ENCODE measurements around the gene DNASE1L2. TPM values are rescaled to one million over a fixed set of nuclear protein-coding genes. Genes with fewer than 3 reads are reported as not detected.

The DNASE1L2 gene
- total and polyA plus RNA-seq, 2 of the 8 experiments (the other 6 are each of a cell fraction or from before 2014, with no cell fraction given), result 0.35 to 0.97 TPM

- TF ChIP-seq CHD7 (IDR thresholded peaks at IDR 0.05; ENCODE audit: insufficient replicate concordance, low read length), result no peak
- TF ChIP-seq EGR1 (IDR thresholded peaks at IDR 0.05; ENCODE audit: borderline replicate concordance, low read depth, low read length), result no peak
- TF ChIP-seq EP300 (IDR thresholded peaks at IDR 0.05; ENCODE audit: borderline replicate concordance in 1 of 2, low read depth in 2 of 2, low read length in 2 of 2), result no peak
- TF ChIP-seq NRF1 (IDR thresholded peaks at IDR 0.05; ENCODE audit: low read depth, low read length), result no peak
- TF ChIP-seq BCL11A (IDR thresholded peaks at IDR 0.05; ENCODE audit: low read depth in 2 of 2, low read length in 2 of 2), result no peak
- TF ChIP-seq SIX5 (IDR thresholded peaks at IDR 0.05; ENCODE audit: low read depth, low read length), result no peak
- TF ChIP-seq EZH2 (IDR thresholded peaks at IDR 0.05; ENCODE audit: low read depth, low read length, severe bottlenecking), result no peak
- no peak for TF ChIP-seq CREB1 (IDR thresholded peaks at IDR 0.05)
- TF ChIP-seq RAD21 (IDR thresholded peaks at IDR 0.05 in 1 of 2, conservative IDR thresholded peaks at IDR 0.05 in 1 of 2; ENCODE audit: low read depth in 2 of 2, low read length in 2 of 2), result no peak
- TF ChIP-seq CHD2 (IDR thresholded peaks at IDR 0.05; ENCODE audit: low read length), result no peak
Observed at GRCh38 chr16:2282262-2282661, 46.0 kb downstream of the DNASE1L2 start (continued).

All from H1 (cell line).